Measurements from ENCODE around the gene PDK1.

The PDK1 gene

DNA sequence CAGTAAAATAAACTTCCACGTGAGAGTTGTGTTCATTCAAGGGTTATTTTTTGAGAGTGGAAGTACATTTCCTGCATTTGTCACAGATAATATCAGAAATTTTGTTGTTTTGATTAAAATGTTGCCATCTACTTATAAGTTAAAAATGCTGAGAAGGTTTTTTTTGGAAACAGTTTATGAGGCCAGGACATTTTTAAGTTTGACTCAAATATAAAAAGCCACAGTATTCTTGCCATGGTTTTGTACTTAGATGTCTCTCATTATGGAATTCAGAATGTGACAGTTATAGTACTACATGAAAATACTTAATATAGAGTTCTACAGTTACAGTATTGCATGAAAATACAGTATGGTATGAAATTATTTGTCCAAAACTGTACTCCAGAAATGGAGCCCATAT, 44.1 kb downstream of the PDK1 start:
- TF ChIP-seq FOXP2 (optimal IDR thresholded peaks at IDR 0.05; ENCODE audit: borderline replicate concordance, extremely low read depth, extremely low read length, insufficient read depth), result no peak
- TF ChIP-seq, protein P1, sequence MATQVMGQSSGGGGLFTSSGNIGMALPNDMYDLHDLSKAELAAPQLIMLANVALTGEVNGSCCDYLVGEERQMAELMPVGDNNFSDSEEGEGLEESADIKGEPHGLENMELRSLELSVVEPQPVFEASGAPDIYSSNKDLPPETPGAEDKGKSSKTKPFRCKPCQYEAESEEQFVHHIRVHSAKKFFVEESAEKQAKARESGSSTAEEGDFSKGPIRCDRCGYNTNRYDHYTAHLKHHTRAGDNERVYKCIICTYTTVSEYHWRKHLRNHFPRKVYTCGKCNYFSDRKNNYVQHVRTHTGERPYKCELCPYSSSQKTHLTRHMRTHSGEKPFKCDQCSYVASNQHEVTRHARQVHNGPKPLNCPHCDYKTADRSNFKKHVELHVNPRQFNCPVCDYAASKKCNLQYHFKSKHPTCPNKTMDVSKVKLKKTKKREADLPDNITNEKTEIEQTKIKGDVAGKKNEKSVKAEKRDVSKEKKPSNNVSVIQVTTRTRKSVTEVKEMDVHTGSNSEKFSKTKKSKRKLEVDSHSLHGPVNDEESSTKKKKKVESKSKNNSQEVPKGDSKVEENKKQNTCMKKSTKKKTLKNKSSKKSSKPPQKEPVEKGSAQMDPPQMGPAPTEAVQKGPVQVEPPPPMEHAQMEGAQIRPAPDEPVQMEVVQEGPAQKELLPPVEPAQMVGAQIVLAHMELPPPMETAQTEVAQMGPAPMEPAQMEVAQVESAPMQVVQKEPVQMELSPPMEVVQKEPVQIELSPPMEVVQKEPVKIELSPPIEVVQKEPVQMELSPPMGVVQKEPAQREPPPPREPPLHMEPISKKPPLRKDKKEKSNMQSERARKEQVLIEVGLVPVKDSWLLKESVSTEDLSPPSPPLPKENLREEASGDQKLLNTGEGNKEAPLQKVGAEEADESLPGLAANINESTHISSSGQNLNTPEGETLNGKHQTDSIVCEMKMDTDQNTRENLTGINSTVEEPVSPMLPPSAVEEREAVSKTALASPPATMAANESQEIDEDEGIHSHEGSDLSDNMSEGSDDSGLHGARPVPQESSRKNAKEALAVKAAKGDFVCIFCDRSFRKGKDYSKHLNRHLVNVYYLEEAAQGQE (IDR thresholded peaks at IDR 0.05; ENCODE audit: insufficient read depth in 1 of 2, low read depth in 2 of 2, low read length in 2 of 2), result no peak
- no peak for TF ChIP-seq TAF1 (IDR thresholded peaks at IDR 0.05; ENCODE audit: borderline replicate concordance, insufficient read depth, low read length)
- TF ChIP-seq POLR2AphosphoS5 (IDR thresholded peaks at IDR 0.05; ENCODE audit: low read depth, low read length), result no peak
- TF ChIP-seq SIN3A (IDR thresholded peaks at IDR 0.05; ENCODE audit: borderline replicate concordance, insufficient read depth, low read length), result no peak

DNA sequence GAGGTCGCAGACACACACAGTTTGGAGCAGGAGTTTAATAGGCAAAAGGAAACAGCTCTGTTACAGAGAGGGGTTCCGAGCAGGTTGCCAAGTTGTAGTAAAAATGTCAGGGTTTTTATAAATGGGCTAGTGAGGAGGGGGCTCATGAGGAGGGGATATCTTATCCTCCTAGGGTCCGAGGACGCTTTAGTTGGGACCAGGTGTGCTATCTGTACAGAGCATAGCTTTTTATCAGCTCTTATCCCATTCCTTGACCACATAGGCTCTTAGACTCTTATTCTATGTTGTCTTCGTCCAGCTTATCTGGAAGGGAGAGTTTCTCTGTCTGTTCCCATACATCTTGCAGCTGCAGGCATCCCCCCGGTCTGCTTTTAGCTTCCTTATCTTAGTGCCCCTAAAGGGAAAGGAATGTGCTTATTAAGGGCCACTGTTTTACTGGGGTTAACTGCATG, 44.7 kb downstream of the PDK1 start:
- TF ChIP-seq TAF1 (IDR thresholded peaks at IDR 0.05; ENCODE audit: borderline replicate concordance, insufficient read depth, low read length) (no peak), POLR2AphosphoS5 (IDR thresholded peaks at IDR 0.05; ENCODE audit: low read depth, low read length) (no peak), FOXP2 (optimal IDR thresholded peaks at IDR 0.05; ENCODE audit: borderline replicate concordance, extremely low read depth, extremely low read length, insufficient read depth) (no peak), SIN3A (IDR thresholded peaks at IDR 0.05; ENCODE audit: borderline replicate concordance, insufficient read depth, low read length) (no peak)
- TF ChIP-seq, protein P1 (IDR thresholded peaks at IDR 0.05; ENCODE audit: insufficient read depth in 1 of 2, low read depth in 2 of 2, low read length in 2 of 2), result no peak

DNA sequence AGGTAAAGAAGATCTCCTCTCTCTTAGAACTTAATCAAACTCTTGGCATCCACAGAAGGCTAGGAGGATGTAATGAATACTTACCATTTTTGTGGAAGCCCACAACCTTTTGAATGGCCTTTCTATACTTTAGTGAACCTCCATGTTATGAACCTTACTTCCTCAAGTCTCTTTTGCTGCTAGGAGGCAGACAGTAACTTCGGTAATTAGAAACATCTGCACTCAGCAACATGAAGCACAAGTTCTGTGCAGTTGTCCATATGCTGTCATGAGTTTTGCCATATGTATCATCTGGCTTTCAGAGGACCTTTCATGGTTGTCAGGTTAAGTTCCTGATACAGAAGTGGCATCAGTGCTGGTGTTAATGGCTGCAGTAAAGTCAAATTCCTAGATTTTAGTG, 50.4 kb downstream of the PDK1 start:
- TF ChIP-seq, protein P1 (IDR thresholded peaks at IDR 0.05; ENCODE audit: insufficient read depth in 1 of 2, low read depth in 2 of 2, low read length in 2 of 2), result no peak
- TF ChIP-seq TAF1 (IDR thresholded peaks at IDR 0.05; ENCODE audit: borderline replicate concordance, insufficient read depth, low read length) (no peak), FOXP2 (optimal IDR thresholded peaks at IDR 0.05; ENCODE audit: borderline replicate concordance, extremely low read depth, extremely low read length, insufficient read depth) (no peak), POLR2AphosphoS5 (IDR thresholded peaks at IDR 0.05; ENCODE audit: low read depth, low read length) (no peak), SIN3A (IDR thresholded peaks at IDR 0.05; ENCODE audit: borderline replicate concordance, insufficient read depth, low read length) (no peak)

DNA sequence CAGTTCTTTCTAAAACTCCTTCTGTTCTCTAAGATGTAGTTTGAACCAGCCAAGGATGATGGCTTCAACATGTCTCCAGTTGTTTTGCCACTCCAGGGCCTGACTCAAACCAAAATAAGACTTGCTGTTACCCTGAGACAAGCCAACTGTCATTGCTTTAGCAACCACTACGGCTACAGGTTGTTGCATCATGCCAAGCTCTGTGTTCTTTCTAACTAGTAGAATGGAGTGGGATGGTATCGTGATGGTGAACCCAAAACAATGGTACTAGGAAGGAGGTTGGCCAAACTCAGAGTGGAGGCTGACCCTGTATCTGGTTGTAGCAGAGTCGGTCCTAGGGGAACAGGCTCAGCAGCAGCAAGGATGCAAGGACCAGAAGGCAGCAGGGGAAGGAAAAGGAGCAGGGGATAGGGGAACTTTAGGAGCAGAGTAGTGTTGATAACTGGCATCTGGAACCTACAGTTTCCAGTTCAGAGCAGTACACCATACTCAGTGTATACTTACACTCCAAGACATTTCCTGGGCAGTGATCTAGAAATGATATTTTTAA, 51.6 kb downstream of the PDK1 start:
- TF ChIP-seq SIN3A (IDR thresholded peaks at IDR 0.05; ENCODE audit: borderline replicate concordance, insufficient read depth, low read length) (no peak), POLR2AphosphoS5 (IDR thresholded peaks at IDR 0.05; ENCODE audit: low read depth, low read length) (no peak), FOXP2 (optimal IDR thresholded peaks at IDR 0.05; ENCODE audit: borderline replicate concordance, extremely low read depth, extremely low read length, insufficient read depth) (no peak), TAF1 (IDR thresholded peaks at IDR 0.05; ENCODE audit: borderline replicate concordance, insufficient read depth, low read length) (no peak)
- TF ChIP-seq, protein P1 (IDR thresholded peaks at IDR 0.05; ENCODE audit: insufficient read depth in 1 of 2, low read depth in 2 of 2, low read length in 2 of 2), result no peak

All from PFSK-1 (cell line).